Activated naive CD4-positive, alpha-beta T cell treated with Interleukin-2 at 50 U/mL for 16 hours (primary cell): Measurements from ENCODE around the gene MRPL46.
"Not testable (repeated sequence)": the region's sequence is repeated elsewhere in the genome, so short reads cannot be mapped to it uniquely, and the experiment has no call there.

Experiments
- DNase-seq: peaks from one replicate; pipeline ENCODE4 v3.0.0-alpha.2; 2020

The MRPL46 gene

DNA sequence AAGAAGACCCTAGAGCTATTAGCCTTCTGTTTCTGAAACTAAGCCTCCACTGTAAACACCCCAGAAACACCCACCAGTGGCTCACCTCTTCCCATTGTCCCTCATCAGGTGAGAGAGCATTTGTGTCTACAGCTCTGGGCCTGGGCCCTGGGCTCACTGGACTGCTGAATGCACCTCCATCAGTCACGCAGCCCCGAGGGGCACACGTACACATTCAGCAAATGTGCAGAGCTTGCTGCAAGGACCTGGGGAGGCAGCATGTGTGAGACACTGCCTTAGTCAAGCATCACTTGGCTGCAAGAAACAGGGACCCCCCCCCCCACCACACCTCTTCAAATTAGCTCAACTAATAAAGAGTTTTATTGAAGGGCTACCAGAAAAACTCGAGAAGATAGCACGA is 29.0 kb downstream of the MRPL46 start:
- DNase-seq: no peak

DNA sequence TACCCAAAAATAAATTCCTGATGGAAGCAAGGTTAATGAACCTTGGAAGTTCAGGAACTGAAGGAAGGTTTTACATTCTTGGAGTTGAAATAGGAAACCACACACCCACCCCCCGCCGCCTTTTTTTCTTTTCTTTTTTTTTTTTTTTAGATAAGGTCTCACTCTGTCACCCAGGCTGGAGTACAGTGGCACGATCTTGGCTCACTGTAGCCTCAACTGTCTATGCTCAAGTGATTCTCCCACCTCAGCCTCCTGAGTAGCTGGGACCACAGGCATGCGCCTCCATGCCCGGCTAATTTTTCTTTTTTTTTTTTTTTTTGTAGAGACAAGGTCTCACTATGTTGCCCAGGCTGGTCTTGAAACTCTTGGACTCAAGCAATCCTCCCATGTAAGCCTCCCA is 33.1 kb downstream of the MRPL46 start:
- not testable (repeated sequence) for DNase-seq

DNA sequence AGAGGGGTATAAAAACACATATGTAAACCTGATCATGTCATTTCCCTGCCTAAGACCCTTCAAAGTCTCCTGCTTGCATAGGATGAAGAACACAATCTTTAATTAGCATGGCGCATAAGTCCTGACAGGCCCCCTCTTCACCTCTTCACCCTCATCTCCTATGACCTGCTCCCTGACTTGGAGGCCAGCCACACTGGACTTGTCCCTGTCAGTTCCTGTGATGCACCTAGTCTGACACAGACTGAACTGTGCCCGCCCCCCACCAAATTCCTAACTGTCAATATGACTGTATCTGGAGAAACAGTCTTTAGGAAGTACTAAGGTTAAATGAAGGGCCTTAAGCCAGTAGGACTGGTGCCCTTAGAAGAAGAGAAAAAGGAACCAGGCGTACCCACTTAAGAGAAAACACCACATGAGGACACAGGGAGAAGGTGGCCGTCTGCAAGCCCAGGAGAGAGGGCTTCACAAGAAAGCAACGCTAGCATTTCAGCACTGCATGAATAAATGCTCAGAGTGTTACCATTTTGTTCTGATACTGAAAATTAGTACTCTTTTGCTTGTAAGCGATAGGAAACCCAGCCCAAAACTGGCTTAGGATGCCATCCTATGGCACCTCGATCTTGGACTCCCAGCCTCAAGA is 34.0 kb downstream of the MRPL46 start:
- no peak for DNase-seq

DNA sequence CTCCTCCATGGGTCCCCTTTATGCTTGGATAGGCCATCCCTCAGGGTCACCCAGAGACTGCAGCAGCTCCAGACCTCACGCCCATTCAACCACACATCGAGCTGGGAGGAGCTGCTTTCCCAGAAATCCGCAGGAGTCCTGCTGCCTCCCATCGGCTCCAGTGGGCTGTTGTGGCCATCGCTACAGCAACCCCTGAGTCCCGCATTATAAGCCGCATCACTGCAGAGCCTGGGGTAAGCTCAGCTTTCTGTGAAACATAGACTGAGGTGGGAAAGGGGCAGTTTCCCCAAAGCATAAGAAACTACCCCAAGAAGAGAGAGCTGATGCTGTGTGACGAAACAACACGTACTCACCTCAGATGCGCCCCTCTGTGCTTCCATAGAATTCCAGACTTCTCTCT is 35.7 kb downstream of the MRPL46 start:
- no peak for DNase-seq

DNA sequence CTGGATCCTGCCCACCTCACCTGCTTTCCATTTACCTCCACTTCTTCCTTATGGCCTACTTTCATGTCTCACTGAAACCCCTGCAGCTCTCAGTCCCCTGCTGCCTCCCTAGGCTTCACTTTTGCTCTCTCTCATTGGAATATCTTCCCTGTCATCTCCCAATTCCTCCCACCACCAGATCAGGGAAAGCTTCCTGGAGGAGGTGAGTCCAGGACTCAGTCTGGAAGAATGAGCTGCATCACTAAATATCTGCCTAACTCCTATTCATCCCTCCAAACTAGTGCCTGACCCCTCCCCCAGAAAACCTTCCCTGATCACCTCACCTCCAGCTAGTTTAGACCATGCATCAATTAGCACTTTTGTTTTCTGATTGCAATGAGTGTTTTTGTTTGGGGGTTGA is 37.1 kb downstream of the MRPL46 start:
- DNase-seq: no peak

DNA sequence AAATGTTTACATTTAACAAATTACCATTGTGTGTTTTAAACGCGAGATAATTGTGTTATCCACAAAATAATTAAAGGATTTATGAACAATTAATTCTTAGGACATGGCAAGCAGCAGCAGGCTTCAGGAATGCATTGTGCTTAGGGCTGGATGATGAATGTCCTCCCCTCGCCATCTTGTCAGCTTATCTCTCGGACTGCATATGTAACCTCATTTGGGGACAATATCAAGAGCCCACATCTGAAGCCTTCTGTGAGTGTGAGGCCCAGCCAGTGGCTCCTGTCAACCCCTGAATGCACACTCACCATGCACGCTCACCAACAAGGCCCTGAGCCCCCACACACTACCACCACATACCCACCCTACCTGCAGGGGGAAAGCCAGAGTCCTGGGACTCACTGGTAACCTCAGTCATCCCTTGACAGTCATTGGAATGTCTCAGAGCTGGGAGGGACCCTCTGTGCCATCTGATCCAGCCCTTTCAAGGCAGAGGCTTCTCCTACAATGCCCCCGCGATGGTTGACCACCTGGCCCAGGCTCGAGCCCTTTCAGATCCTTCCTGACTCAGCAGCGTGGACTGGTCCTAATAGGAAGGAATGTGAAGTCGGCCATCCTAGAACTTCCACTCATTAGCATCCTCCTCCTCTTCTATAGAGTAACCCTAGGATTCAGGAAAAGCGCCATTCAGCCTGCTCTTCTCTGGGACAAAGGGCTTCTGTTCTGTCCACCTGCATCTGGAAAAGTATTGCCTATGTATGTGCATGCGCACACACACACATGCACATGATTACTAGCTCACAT is 38.2 kb downstream of the MRPL46 start:
- no peak for DNase-seq

DNA sequence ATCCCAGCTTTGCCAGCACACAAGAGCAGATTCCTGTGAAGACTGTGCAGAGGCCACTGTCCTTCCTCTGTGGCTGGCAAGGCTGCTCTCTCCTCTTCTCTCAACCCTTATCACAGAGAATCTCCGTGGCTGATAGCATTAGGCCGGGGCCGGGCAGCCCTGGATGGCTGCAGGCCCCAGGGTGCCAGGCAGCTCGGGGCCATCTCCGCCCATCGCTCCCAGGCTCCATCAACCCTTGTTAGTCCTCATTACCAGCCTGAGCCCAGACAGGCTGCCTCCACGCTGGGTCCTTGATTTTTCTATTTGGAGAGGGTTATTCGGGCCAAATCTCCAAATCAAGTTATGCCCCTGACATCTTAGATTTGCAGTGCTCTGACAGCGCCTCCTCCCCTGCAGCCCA is 39.1 kb downstream of the MRPL46 start:
- no peak for DNase-seq

DNA sequence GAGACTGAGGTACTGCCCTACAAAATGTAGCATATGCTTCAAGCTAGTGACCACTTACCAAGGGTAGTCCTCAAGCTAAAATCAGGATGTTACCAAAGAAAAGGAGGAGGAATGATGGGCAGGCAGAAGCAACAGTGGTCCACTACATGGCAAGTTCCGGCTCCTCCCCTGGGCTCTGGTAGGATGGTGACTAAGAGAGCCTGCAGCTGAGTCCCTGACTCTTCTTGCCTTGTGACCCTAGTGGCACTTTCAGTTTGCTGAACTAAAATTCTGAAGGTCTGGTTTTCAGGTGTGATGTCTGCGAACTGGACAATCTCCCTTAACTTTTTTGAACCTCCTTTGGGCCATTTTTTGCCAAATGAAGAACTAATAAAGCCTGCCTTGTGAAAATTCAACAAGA is 40.9 kb downstream of the MRPL46 start:
- DNase-seq: no peak

DNA sequence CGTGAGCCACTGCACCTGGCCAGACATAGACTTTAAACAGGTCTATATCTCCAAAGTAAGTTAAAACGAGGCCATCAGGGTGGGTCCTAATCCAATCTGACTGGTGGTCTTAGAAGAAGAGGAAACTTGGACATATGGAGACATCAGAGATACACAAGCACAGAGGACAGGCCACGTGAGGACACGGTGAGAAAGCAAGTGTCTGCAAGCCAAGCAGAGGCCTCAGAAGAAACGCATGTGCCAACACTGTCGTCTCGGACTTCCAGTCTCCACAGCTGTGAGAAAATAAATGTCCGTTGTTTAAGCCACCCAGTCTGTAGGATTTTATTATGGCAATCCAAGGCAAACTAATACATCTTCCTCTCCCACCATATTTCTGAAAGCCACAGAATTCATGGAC is 43.9 kb downstream of the MRPL46 start:
- DNase-seq: no peak

DNA sequence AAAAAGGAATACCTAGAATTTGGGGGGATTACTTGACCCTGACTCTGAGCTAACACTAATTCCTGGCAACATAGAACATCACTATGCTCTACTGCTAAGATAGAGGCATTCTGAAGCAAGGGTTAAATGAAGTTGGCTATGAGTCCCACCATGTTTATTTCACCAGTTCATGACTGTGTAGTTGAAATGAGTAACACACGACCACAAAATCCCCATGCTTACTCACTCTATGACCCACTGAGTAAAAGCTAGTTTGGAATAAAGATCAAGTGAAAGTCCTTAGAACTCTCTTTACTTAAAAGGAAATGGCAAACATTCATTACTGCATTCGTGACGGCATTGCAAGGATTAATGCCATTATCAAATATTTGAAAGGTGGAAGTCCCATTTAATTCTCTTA is 47.4 kb downstream of the MRPL46 start:
- DNase-seq: no peak
